Glutamatergic neuron (in vitro differentiated cells): Measurements from ENCODE around the gene PCDH9. TPM values are rescaled to one million over a fixed set of nuclear protein-coding genes. Genes with fewer than 3 reads are reported as not detected.

ENCODE experiments used
- DNase-seq: peaks from one replicate; pipeline ENCODE4 v3.0.0; 2022
- H3K27ac Mint-ChIP-seq: one replicate; pipeline ENCODE4 v1.8.0; 2020; ENCODE audit warnings: mild to moderate bottlenecking, mixed read lengths, inconsistent platforms; ENCODE audit not compliant: unreplicated experiment
- H3K27me3 Mint-ChIP-seq: one replicate; pipeline ENCODE4 v1.8.0; 2020; ENCODE audit warnings: mild to moderate bottlenecking, moderate library complexity, mixed read lengths, inconsistent platforms; ENCODE audit not compliant: unreplicated experiment
- H3K36me3 Mint-ChIP-seq: one replicate; pipeline ENCODE4 v1.8.0; 2020; ENCODE audit warnings: mild to moderate bottlenecking, mixed read lengths, inconsistent platforms; ENCODE audit not compliant: unreplicated experiment
- H3K4me1 Mint-ChIP-seq: one replicate; pipeline ENCODE4 v1.8.0; 2020; ENCODE audit warnings: mild to moderate bottlenecking, low read depth, mixed read lengths, inconsistent platforms; ENCODE audit not compliant: unreplicated experiment
- H3K4me3 Mint-ChIP-seq: one replicate; pipeline ENCODE4 v1.8.0; 2020; ENCODE audit warnings: mild to moderate bottlenecking, mixed read lengths, inconsistent platforms; ENCODE audit not compliant: unreplicated experiment
- H3K9me3 Mint-ChIP-seq: one replicate; pipeline ENCODE4 v1.8.0; 2020; ENCODE audit warnings: mild to moderate bottlenecking, moderate library complexity, mixed read lengths, inconsistent platforms; ENCODE audit not compliant: unreplicated experiment
- CTCF ChIP-seq: fragments of 200-600 bp; sonication (generic); IDR thresholded peaks from one replicate; pipeline ENCODE4 v1.5.0; 2021; ENCODE audit not compliant: partially characterized antibody, unreplicated experiment
- total RNA-seq: library from RNA; stranded (reverse); fragmentation: NEBNext Ultra II Directional; extraction: Animal tissue kit (Norgen Biotek cat#: 25700); gene quantifications from one replicate; pipeline ENCODE4 v1.2.1, GENCODE V29; 2021; ENCODE audit not compliant: unreplicated experiment

The PCDH9 gene
- total RNA-seq, 1 donor from 2014 or later, result 43.3 TPM

GRCh38 chr13:67156723-67157060 is 73.4 kb downstream of the PCDH9 start:
- Mint-ChIP-seq H3K27ac (no peak overlapping the region), H3K9me3 (peaks cover 3% of the 10 kb centered on the region), H3K27me3 (peaks cover 5% of the 10 kb centered on the region), H3K36me3 (peaks cover 5% of the 10 kb centered on the region), H3K4me1 (peaks cover 5% of the 10 kb centered on the region), H3K4me3 (no peak overlapping the region)
- TF ChIP-seq CTCF, result no peak
- no peak for DNase-seq

GRCh38 chr13:67155898-67156722 is 74.0 kb downstream of the PCDH9 start:
- Mint-ChIP-seq H3K9me3 (peaks cover 3% of the 10 kb centered on the region), H3K4me3 (no peak overlapping the region), H3K27ac (peak overlapping the region; percentile 10), H3K4me1 (peaks cover 4% of the 10 kb centered on the region), H3K36me3 (peaks cover 5% of the 10 kb centered on the region), H3K27me3 (peaks cover 5% of the 10 kb centered on the region)
- TF ChIP-seq CTCF, result no peak
- no peak for DNase-seq

- peaks cover 17% of the 10 kb centered on the region for H3K4me1 Mint-ChIP-seq
- peaks cover 4% of the 10 kb centered on the region for H3K9me3 Mint-ChIP-seq
- peaks cover 5% of the 10 kb centered on the region for H3K27me3 Mint-ChIP-seq
- peaks cover 5% of the 10 kb centered on the region for H3K36me3 Mint-ChIP-seq
- no peak for TF ChIP-seq CTCF
- H3K4me3 Mint-ChIP-seq, result no peak overlapping the region
- no peak for DNase-seq
- H3K27ac Mint-ChIP-seq, result no peak overlapping the region
Measured at GRCh38 chr13:67152085-67152484, 78.1 kb downstream of the PCDH9 start.

- TF ChIP-seq CTCF, result no peak
Measured at GRCh38 chr13:67151652-67152051, 78.5 kb downstream of the PCDH9 start.

GRCh38 chr13:67150608-67151007 is 79.5 kb downstream of the PCDH9 start:
- no peaks in the 10 kb centered on the region for H3K27me3 Mint-ChIP-seq
- no peaks in the 10 kb centered on the region for H3K36me3 Mint-ChIP-seq
- TF ChIP-seq CTCF, result no peak
- H3K27ac Mint-ChIP-seq, result no peak overlapping the region
- H3K4me1 Mint-ChIP-seq, result peaks cover 20% of the 10 kb centered on the region
- H3K9me3 Mint-ChIP-seq, result peaks cover 2% of the 10 kb centered on the region
- H3K4me3 Mint-ChIP-seq, result no peak overlapping the region
- DNase-seq, result no peak

More at GRCh38 chr13:67151652-67152051, 78.5 kb downstream of the PCDH9 start:
- Mint-ChIP-seq H3K36me3 (peaks cover 5% of the 10 kb centered on the region), H3K4me3 (no peak overlapping the region), H3K27ac (no peak overlapping the region), H3K27me3 (peaks cover 5% of the 10 kb centered on the region), H3K9me3 (peaks cover 4% of the 10 kb centered on the region), H3K4me1 (peaks cover 21% of the 10 kb centered on the region)
- no peak for DNase-seq
